H1 (cell line): ENCODE measurements around the gene GRM8. TPM values are rescaled to one million over a fixed set of nuclear protein-coding genes. Genes with fewer than 3 reads are reported as not detected.

Experiments
- CTCF ChIA-PET: fragments of 300-600 bp; sonication (Branson Sonifier 250); formaldehyde crosslinking; loops from one replicate; lab custom pipeline; 2021; ENCODE audit not compliant: partially characterized antibody; lab: Charles Lee
- POLR2A ChIA-PET: fragments of 300-600 bp; sonication (Branson Sonifier 250); formaldehyde crosslinking; loops from one replicate; lab custom pipeline; 2021; ENCODE audit warnings: inconsistent platforms; ENCODE audit not compliant: partially characterized antibody; lab: Charles Lee
- DNase-seq, 2 experiments: peaks; one replicate each; pipeline versions ENCODE4 v3.0.0 to v3.0.0-alpha.2; 2010 to 2022; ENCODE audit warnings: low spot score in 2 of 2, low read depth in 1 of 2, mixed read lengths in 1 of 2
- FAIRE-seq: peaks from 2 replicates; lab custom pipeline; 2011; peaks lifted over from hg19 to GRCh38; lab: Jason Lieb, UNC
- H2AFZ ChIP-seq: 2 replicates; pipeline ENCODE4 v1.8.1; 2012; ENCODE audit warnings: low read length, inconsistent platforms
- H2AK5ac ChIP-seq: 2 replicates; pipeline ENCODE4 v1.6.1; 2013; ENCODE audit warnings: low read depth, low read length
- H2BK120ac ChIP-seq: replicated peaks from 2 replicates; pipeline ENCODE3; 2013; ENCODE audit warnings: low read depth, low read length, inconsistent platforms
- H2BK12ac ChIP-seq: 2 replicates; pipeline ENCODE4 v1.6.1; 2013; ENCODE audit warnings: low read depth, low read length
- H2BK15ac ChIP-seq: 2 replicates; pipeline ENCODE4 v1.6.1; 2013; ENCODE audit warnings: low read length
- H2BK20ac ChIP-seq: 2 replicates; pipeline ENCODE4 v1.6.1; 2013; ENCODE audit warnings: low read length
- H2BK5ac ChIP-seq: 2 replicates; pipeline ENCODE4 v1.6.1; 2013; ENCODE audit warnings: low read depth, low read length
- H3K14ac ChIP-seq: 2 replicates; pipeline ENCODE4 v1.6.1; 2013; ENCODE audit warnings: inconsistent platforms; ENCODE audit not compliant: insufficient read length
- H3K18ac ChIP-seq: 2 replicates; pipeline ENCODE4 v1.6.1; 2013; ENCODE audit warnings: low read length; ENCODE audit errors: extremely low read depth
- H3K23ac ChIP-seq: 2 replicates; pipeline ENCODE4 v1.6.1; 2013; ENCODE audit warnings: inconsistent platforms; ENCODE audit not compliant: insufficient read length
- H3K23me2 ChIP-seq: 2 replicates; pipeline ENCODE4 v1.6.1; 2013; ENCODE audit warnings: low read depth, low read length
- H3K27ac ChIP-seq: 2 replicates; pipeline ENCODE4 v1.6.1; 2011; ENCODE audit warnings: low read depth, low read length, inconsistent platforms
- H3K27me3 ChIP-seq, 4 experiments: replicated peaks in 1 of 4; 1 replicate in 1 of 4; 2 replicates in 3 of 4; pipeline versions ENCODE4 v1.6.1 to v1.8.1; 2011 to 2013; ENCODE audit warnings: low read length in 3 of 4, mild to moderate bottlenecking in 3 of 4, inconsistent platforms in 2 of 4, mixed read lengths in 2 of 4, moderate library complexity in 1 of 4; ENCODE audit not compliant: control insufficient read depth in 3 of 4, insufficient read depth in 3 of 4; ENCODE audit errors: extremely low read depth in 1 of 4
- H3K36me3 ChIP-seq, 4 experiments: 2 replicates each; pipeline versions ENCODE4 v1.6.1 to v1.8.1; 2011 to 2013; ENCODE audit warnings: mild to moderate bottlenecking in 4 of 4, low read length in 3 of 4, moderate library complexity in 2 of 4, control low read depth in 1 of 4, inconsistent platforms in 1 of 4; ENCODE audit not compliant: insufficient read depth in 4 of 4, control insufficient read depth in 2 of 4
- H3K4ac ChIP-seq: replicated peaks from 2 replicates; pipeline ENCODE3; 2013; ENCODE audit warnings: low read length, low read depth, mixed read lengths, inconsistent platforms; ENCODE audit not compliant: insufficient read length
- H3K4me1 ChIP-seq, 4 experiments: replicated peaks in 1 of 4; 1 replicate in 1 of 4; 2 replicates in 3 of 4; pipeline versions ENCODE4 v1.6.1 to v1.8.1; 2011 to 2013; ENCODE audit warnings: low read length in 3 of 4, inconsistent platforms in 2 of 4, mixed read lengths in 1 of 4; ENCODE audit not compliant: insufficient read depth in 4 of 4, control insufficient read depth in 3 of 4
- H3K4me2 ChIP-seq, 2 experiments: 2 replicates each; pipeline versions ENCODE4 v1.6.1 to v1.8.1; 2011 to 2013; ENCODE audit warnings: low read depth in 2 of 2, low read length in 2 of 2, control low read depth in 1 of 2, inconsistent platforms in 1 of 2, mild to moderate bottlenecking in 1 of 2; ENCODE audit not compliant: insufficient read depth in 1 of 2
- H3K4me3 ChIP-seq, 4 experiments: fragments of 200-600, 300-600 bp in 1 of 4; sonication (generic), shearing (Covaris generic), sonication (Bioruptor Twin) in 1 of 4; 2 replicates each; pipeline versions ENCODE4 v1.5.1 to v1.8.1; 2011 to 2016; ENCODE audit warnings: low read length in 4 of 4, low read depth in 3 of 4, control low read depth in 2 of 4, inconsistent platforms in 2 of 4, mild to moderate bottlenecking in 2 of 4, mixed read lengths in 1 of 4, moderate library complexity in 1 of 4; ENCODE audit not compliant: insufficient read depth in 2 of 4; ENCODE audit errors: extremely low read depth in 1 of 4
- H3K56ac ChIP-seq: replicated peaks from 2 replicates; pipeline ENCODE3; 2013; ENCODE audit warnings: low read depth, mild to moderate bottlenecking, mixed read lengths, low read length, inconsistent platforms; ENCODE audit not compliant: insufficient read length
- H3K79me1 ChIP-seq: 2 replicates; pipeline ENCODE4 v1.6.1; 2013; ENCODE audit warnings: low read depth, low read length, control low read depth
- H3K79me2 ChIP-seq, 2 experiments: 2 replicates each; pipeline versions ENCODE4 v1.6.1 to v1.8.1; 2012 to 2013; ENCODE audit warnings: low read length in 2 of 2, mild to moderate bottlenecking in 2 of 2, inconsistent platforms in 1 of 2; ENCODE audit not compliant: insufficient read depth in 2 of 2, control insufficient read depth in 1 of 2
- H3K9ac ChIP-seq, 4 experiments: replicated peaks in 1 of 4; 1 replicate in 1 of 4; 2 replicates in 3 of 4; pipeline versions ENCODE4 v1.6.1 to v1.8.1; 2011 to 2013; ENCODE audit warnings: low read depth in 3 of 4, low read length in 3 of 4, control low read depth in 2 of 4, mild to moderate bottlenecking in 2 of 4, moderate library complexity in 2 of 4, inconsistent platforms in 1 of 4; ENCODE audit errors: extremely low read depth in 1 of 4
- H3K9me3 ChIP-seq, 2 experiments: 2 replicates each; pipeline versions ENCODE4 v1.6.1 to v1.8.1; 2012 to 2013; ENCODE audit warnings: mild to moderate bottlenecking in 2 of 2, moderate library complexity in 2 of 2, control low read depth in 1 of 2, inconsistent platforms in 1 of 2, low read depth in 1 of 2, low read length in 1 of 2, mixed read lengths in 1 of 2; ENCODE audit not compliant: insufficient read depth in 2 of 2
- H4K20me1 ChIP-seq, 2 experiments: replicated peaks in 1 of 2; 2 replicates each; pipeline versions ENCODE3 to v1.8.1; 2011 to 2013; ENCODE audit warnings: inconsistent platforms in 2 of 2, low read length in 2 of 2, mild to moderate bottlenecking in 1 of 2; ENCODE audit not compliant: insufficient read depth in 2 of 2, control insufficient read depth in 1 of 2
- H4K5ac ChIP-seq: 2 replicates; pipeline ENCODE4 v1.6.1; 2013; ENCODE audit warnings: low read length, low read depth, mixed read lengths, inconsistent platforms; ENCODE audit not compliant: insufficient read length
- H4K8ac ChIP-seq: 2 replicates; pipeline ENCODE4 v1.8.0; 2013; ENCODE audit warnings: mild to moderate bottlenecking, moderate library complexity, low read length, inconsistent platforms; ENCODE audit not compliant: insufficient read depth; ENCODE audit errors: extremely low read depth
- H4K91ac ChIP-seq: replicated peaks from 2 replicates; pipeline ENCODE3; 2013; ENCODE audit warnings: low read length, mixed read lengths, inconsistent platforms; ENCODE audit not compliant: insufficient read length
- CBX5 ChIP-seq: fragments of 300-800, 300-1000 bp; sonication (generic); IDR thresholded peaks from 2 replicates; pipeline ENCODE4 v1.7.1; 2016; ENCODE audit warnings: antibody characterized with exemption, low read length, low read depth
- HDAC2 ChIP-seq, 2 experiments: fragments of 300-600 bp in 1 of 2; sonication (generic) in 1 of 2; IDR thresholded peaks; 2 replicates each; pipeline ENCODE4 v1.6.1; 2011 to 2012; ENCODE audit warnings: low read depth in 2 of 2, low read length in 2 of 2, mild to moderate bottlenecking in 2 of 2, moderate library complexity in 2 of 2, borderline replicate concordance in 1 of 2, inconsistent platforms in 1 of 2
- KDM4A ChIP-seq: IDR thresholded peaks from one replicate; pipeline ENCODE4 v1.7.1; 2012; ENCODE audit warnings: low read depth, mild to moderate bottlenecking, moderate library complexity, low read length, inconsistent platforms; ENCODE audit not compliant: severe bottlenecking
- POLR2A ChIP-seq, 2 experiments: IDR thresholded peaks; 1 replicate in 1 of 2; 2 replicates in 1 of 2; pipeline ENCODE4 v1.6.1; 2011; ENCODE audit warnings: low read depth in 2 of 2, low read length in 2 of 2, mild to moderate bottlenecking in 2 of 2; ENCODE audit errors: control extremely low read depth in 1 of 2
- POU5F1 ChIP-seq: IDR thresholded peaks from 2 replicates; pipeline ENCODE4 v1.6.1; 2011; ENCODE audit warnings: low read depth, mild to moderate bottlenecking, low read length, moderate library complexity
- RFX5 ChIP-seq: IDR thresholded peaks from 2 replicates; pipeline ENCODE4 v1.6.1; 2011; ENCODE audit warnings: low read depth, low read length, improper control_type of control experiment, borderline replicate concordance
- SIRT6 ChIP-seq: IDR thresholded peaks from one replicate; pipeline ENCODE4 v1.7.1; 2012; ENCODE audit warnings: low read length, inconsistent platforms
- SIX5 ChIP-seq: IDR thresholded peaks from 2 replicates; pipeline ENCODE4 v1.6.1; 2011; ENCODE audit warnings: mild to moderate bottlenecking, low read depth, low read length
- SP1 ChIP-seq: IDR thresholded peaks from 2 replicates; pipeline ENCODE4 v1.6.1; 2011; ENCODE audit warnings: low read depth, low read length
- SP2 ChIP-seq: IDR thresholded peaks from 2 replicates; pipeline ENCODE4 v1.6.1; 2012; ENCODE audit warnings: mild to moderate bottlenecking, low read length, inconsistent platforms
- SP4 ChIP-seq: IDR thresholded peaks from 2 replicates; pipeline ENCODE4 v1.6.1; 2012; ENCODE audit warnings: low read length, inconsistent platforms
- SRF ChIP-seq: IDR thresholded peaks from 2 replicates; pipeline ENCODE4 v1.6.1; 2011; ENCODE audit warnings: mild to moderate bottlenecking, low read depth, low read length, moderate library complexity
- SUZ12 ChIP-seq: fragments of 200-600 bp; sonication (generic); IDR thresholded peaks from 2 replicates; pipeline ENCODE4 v1.6.1; 2012; ENCODE audit warnings: mild to moderate bottlenecking, inconsistent platforms, low read length, moderate library complexity, mixed read lengths
- TAF7 ChIP-seq: optimal IDR thresholded peaks from 2 replicates; pipeline ENCODE3; 2011; ENCODE audit warnings: low read depth, mild to moderate bottlenecking, inconsistent platforms, low read length, moderate library complexity, borderline replicate concordance
- YY1 ChIP-seq: IDR thresholded peaks from 2 replicates; pipeline ENCODE4 v1.6.1; 2011; ENCODE audit warnings: low read depth, mild to moderate bottlenecking, low read length
- WGBS, 2 experiments: shearing (Covaris generic) in 1 of 2; methylation state at CpG; one replicate each; pipeline versions ENCODE4 v1.1.6 to v1.1.7; 2013 to 2015; ENCODE audit warnings: low lambda C conversion rate in 2 of 2, mixed read lengths in 2 of 2, inconsistent platforms in 1 of 2, low coverage in 1 of 2, missing lambda C conversion rate in 1 of 2; ENCODE audit not compliant: insufficient replicate concordance in 2 of 2, insufficient coverage in 1 of 2, insufficient read length in 1 of 2; ENCODE audit errors: extremely low coverage in 1 of 2, missing lambda C conversion rate in 1 of 2; 5-methylcytosine and 5-hydroxymethylcytosine counted together
- polyA plus RNA-seq, 7 experiments: library from polyadenylated mRNA; depleted of rRNA in 3 of 7; stranded (reverse) in 5 of 7; unstranded in 2 of 7; fragments of >200 nt in 5 of 7; fragments of 200-250 nt in 2 of 7; gene quantifications; 1 replicate in 5 of 7; 2 replicates in 1 of 7; 4 replicates in 1 of 7; pipeline versions ENCODE4 v1.2.1 to v1.2.3, GENCODE V29; 2011 to 2013; ENCODE audit warnings: missing spikeins in 2 of 7, mixed read lengths in 2 of 7
- total RNA-seq: library from RNA; stranded (reverse); fragmentation: NEBNext Ultra II Directional; extraction: Animal tissue kit (Norgen Biotek cat#: 25700); gene quantifications from 2 replicates; pipeline ENCODE4 v1.2.1, GENCODE V29; 2021

The GRM8 gene
- total and polyA plus RNA-seq, 2 of the 8 experiments (the other 6 are each of a cell fraction or from before 2014, with no cell fraction given): 2.6 to 2.8 TPM

- H3K36me3 ChIP-seq: no peaks in the 10 kb centered on the region
Observed at GRCh38 chr7:126606331-126606730, 646.4 kb downstream of the GRM8 start.

More at GRCh38 chr7:126606331-126606730, 646.4 kb downstream of the GRM8 start:
- no peaks in the 10 kb centered on the region for H3K79me2 ChIP-seq
- no peak overlapping the region for H2BK5ac ChIP-seq
- ChIA-PET CTCF (no interaction called here), POLR2A (no interaction called here)
- WGBS, 2 experiments: 96% methylated on average over 3 of the region's 3 CpGs; no CpG with 5 or more reads in 1 of the 2 experiments
- no peak overlapping the region for H2AK5ac ChIP-seq
- H2AFZ ChIP-seq: no peak overlapping the region
- H3K4me2 ChIP-seq: no peak overlapping the region
- DNase-seq (no peak), FAIRE-seq (no peak)
- H2BK12ac ChIP-seq: no peak overlapping the region
- H3K14ac ChIP-seq: no peak overlapping the region
- H3K4me3 ChIP-seq: no peak overlapping the region
- TF ChIP-seq POLR2A (IDR thresholded peaks at IDR 0.05; ENCODE audit: control extremely low read depth in 1 of 2, low read depth in 2 of 2, low read length in 2 of 2) (no peak), SP2 (no peak), YY1 (no peak), SIX5 (no peak), TAF7 (no peak), SP1 (no peak), CBX5 (no peak), SRF (no peak), HDAC2 (IDR thresholded peaks at IDR 0.05; ENCODE audit: borderline replicate concordance in 1 of 2, low read depth in 2 of 2, low read length in 2 of 2) (no peak), POU5F1 (no peak), KDM4A (no peak), SUZ12 (no peak), SP4 (no peak), RFX5 (no peak), SIRT6 (no peak)
- H3K9ac ChIP-seq: no peak overlapping the region
- H3K79me1 ChIP-seq: no peaks in the 10 kb centered on the region
- no peak overlapping the region for H3K27ac ChIP-seq
- H4K91ac ChIP-seq: no peak overlapping the region
- no peaks in the 10 kb centered on the region for H3K27me3 ChIP-seq
- no peak overlapping the region for H3K18ac ChIP-seq
- no peak overlapping the region for H2BK120ac ChIP-seq
- no peak overlapping the region for H3K23ac ChIP-seq
- H4K8ac ChIP-seq: no peak overlapping the region
- no peak overlapping the region for H4K5ac ChIP-seq
- H3K23me2 ChIP-seq: no peaks in the 10 kb centered on the region
- no peaks in the 10 kb centered on the region for H3K9me3 ChIP-seq
- H3K4me1 ChIP-seq: no peaks in the 10 kb centered on the region
- H3K56ac ChIP-seq: no peak overlapping the region
- H4K20me1 ChIP-seq: no peaks in the 10 kb centered on the region
- H2BK20ac ChIP-seq: no peak overlapping the region
- H3K4ac ChIP-seq: no peak overlapping the region
- H2BK15ac ChIP-seq: no peak overlapping the region
